H9 (cell line): ENCODE data around the gene PLEKHA5. TPM values are rescaled to one million over a fixed set of nuclear protein-coding genes. Genes with fewer than 3 reads are reported as not detected.

Source experiments
- DNase-seq: peaks from one replicate; pipeline ENCODE4 v3.0.0-alpha.2; 2017
- H2AFZ ChIP-seq: one replicate; pipeline ENCODE4 v1.6.1; 2013; ENCODE audit warnings: mild to moderate bottlenecking, low read length, control low read depth, moderate library complexity
- H2AK5ac ChIP-seq: 2 replicates; pipeline ENCODE4 v1.6.1; 2013; ENCODE audit warnings: low read length, control low read depth, mixed read lengths; ENCODE audit not compliant: insufficient read length
- H2BK120ac ChIP-seq: one replicate; pipeline ENCODE4 v1.6.1; 2013; ENCODE audit warnings: low read depth, mild to moderate bottlenecking, low read length, control low read depth, inconsistent platforms; ENCODE audit not compliant: poor library complexity, severe bottlenecking
- H2BK12ac ChIP-seq: 2 replicates; pipeline ENCODE4 v1.6.1; 2013; ENCODE audit warnings: low read length, control low read depth, mixed read lengths, low read depth; ENCODE audit not compliant: insufficient read length
- H2BK15ac ChIP-seq: 2 replicates; pipeline ENCODE4 v1.6.1; 2013; ENCODE audit warnings: low read depth, low read length, control low read depth
- H2BK20ac ChIP-seq: one replicate; pipeline ENCODE4 v1.6.1; 2013; ENCODE audit warnings: low read depth, mild to moderate bottlenecking, low read length, control low read depth, inconsistent platforms; ENCODE audit not compliant: poor library complexity, severe bottlenecking
- H2BK5ac ChIP-seq: 2 replicates; pipeline ENCODE4 v1.6.1; 2013; ENCODE audit warnings: low read length, control low read depth, mixed read lengths; ENCODE audit not compliant: insufficient read length
- H3K14ac ChIP-seq: 2 replicates; pipeline ENCODE4 v1.6.1; 2013; ENCODE audit warnings: low read length, control low read depth; ENCODE audit not compliant: insufficient read depth
- H3K18ac ChIP-seq: 2 replicates; pipeline ENCODE4 v1.6.1; 2013; ENCODE audit warnings: low read depth, mild to moderate bottlenecking, mixed read lengths, low read length, control low read depth; ENCODE audit not compliant: insufficient read length
- H3K23ac ChIP-seq: 2 replicates; pipeline ENCODE4 v1.6.1; 2013; ENCODE audit warnings: low read length, control low read depth, mixed read lengths, low read depth; ENCODE audit not compliant: insufficient read length
- H3K23me2 ChIP-seq: 2 replicates; pipeline ENCODE4 v1.6.1; 2013; ENCODE audit warnings: low read depth, mild to moderate bottlenecking, mixed read lengths, low read length, control low read depth; ENCODE audit not compliant: insufficient read length, poor library complexity, severe bottlenecking
- H3K27ac ChIP-seq: 2 replicates; pipeline ENCODE4 v1.5.1; 2013; ENCODE audit warnings: low read length, control low read depth, mixed read lengths, low read depth; ENCODE audit not compliant: insufficient read length
- H3K27me3 ChIP-seq: 2 replicates; pipeline ENCODE4 v1.6.1; 2013; ENCODE audit warnings: low read length, control low read depth, inconsistent platforms; ENCODE audit not compliant: insufficient read depth
- H3K4ac ChIP-seq: 2 replicates; pipeline ENCODE4 v1.6.1; 2013; ENCODE audit warnings: low read depth, mild to moderate bottlenecking, control low read depth, inconsistent platforms, low read length, moderate library complexity
- H3K4me1 ChIP-seq: 2 replicates; pipeline ENCODE4 v1.6.1; 2013; ENCODE audit warnings: low read length, control low read depth, inconsistent platforms; ENCODE audit not compliant: insufficient read depth
- H3K4me2 ChIP-seq: 2 replicates; pipeline ENCODE4 v1.6.1; 2013; ENCODE audit warnings: low read length, control low read depth, mixed read lengths; ENCODE audit not compliant: insufficient read length, insufficient read depth
- H3K56ac ChIP-seq: 2 replicates; pipeline ENCODE4 v1.6.1; 2013; ENCODE audit warnings: low read depth, mild to moderate bottlenecking, mixed read lengths, low read length, control low read depth; ENCODE audit not compliant: insufficient read length
- H3K79me1 ChIP-seq: 2 replicates; pipeline ENCODE4 v1.6.1; 2013; ENCODE audit warnings: low read depth, mild to moderate bottlenecking, moderate library complexity, low read length, control low read depth, inconsistent platforms; ENCODE audit not compliant: insufficient read depth, poor library complexity, severe bottlenecking
- H3K79me2 ChIP-seq: 2 replicates; pipeline ENCODE4 v1.6.1; 2013; ENCODE audit warnings: low read length, control low read depth, inconsistent platforms; ENCODE audit not compliant: insufficient read depth
- H3K9ac ChIP-seq: 2 replicates; pipeline ENCODE4 v1.6.1; 2013; ENCODE audit warnings: low read length, control low read depth, mixed read lengths; ENCODE audit not compliant: insufficient read length; ENCODE audit errors: extremely low read depth
- H3K9me3 ChIP-seq: one replicate; pipeline ENCODE4 v1.6.1; 2013; ENCODE audit warnings: low read depth, low read length, inconsistent platforms; ENCODE audit not compliant: control insufficient read depth
- H3T11ph ChIP-seq: one replicate; pipeline ENCODE4 v1.6.1; 2013; ENCODE audit warnings: mild to moderate bottlenecking, low read length, control low read depth, inconsistent platforms
- H4K20me1 ChIP-seq: one replicate; pipeline ENCODE4 v1.6.1; 2013; ENCODE audit not compliant: control insufficient read depth, insufficient read length, insufficient read depth
- H4K5ac ChIP-seq: 2 replicates; pipeline ENCODE4 v1.6.1; 2013; ENCODE audit warnings: low read depth, mild to moderate bottlenecking, mixed read lengths, low read length, control low read depth; ENCODE audit not compliant: insufficient read length
- H4K8ac ChIP-seq: replicated peaks from 2 replicates; pipeline ENCODE4 v1.6.1; 2013; ENCODE audit warnings: low read length, control low read depth, mixed read lengths, low read depth; ENCODE audit not compliant: insufficient read length
- H4K91ac ChIP-seq: 2 replicates; pipeline ENCODE4 v1.6.1; 2013; ENCODE audit warnings: low read depth, mild to moderate bottlenecking, moderate library complexity, mixed read lengths, low read length, control low read depth; ENCODE audit not compliant: insufficient read length
- H3K27ac Mint-ChIP-seq, 3 experiments: 2 replicates in 2 of 3; 3 replicates in 1 of 3; pipeline ENCODE4 v1.8.0; 2020 to 2021; ENCODE audit warnings: mixed read lengths in 3 of 3, mild to moderate bottlenecking in 1 of 3, moderate library complexity in 1 of 3
- H3K27me3 Mint-ChIP-seq: 2 replicates; pipeline ENCODE4 v1.8.0; 2021; ENCODE audit warnings: low read depth, mild to moderate bottlenecking, moderate library complexity, mixed read lengths
- H3K36me3 Mint-ChIP-seq, 3 experiments: 2 replicates in 2 of 3; 3 replicates in 1 of 3; pipeline ENCODE4 v1.8.0; 2020 to 2021; ENCODE audit warnings: low read depth in 3 of 3, mixed read lengths in 3 of 3; ENCODE audit not compliant: insufficient read depth in 1 of 3
- H3K4me1 Mint-ChIP-seq, 2 experiments: 2 replicates each; pipeline ENCODE4 v1.8.0; 2020; ENCODE audit warnings: mixed read lengths in 2 of 2
- H3K4me3 Mint-ChIP-seq, 2 experiments: 2 replicates in 1 of 2; 3 replicates in 1 of 2; pipeline ENCODE4 v1.8.0; 2020 to 2021; ENCODE audit warnings: mild to moderate bottlenecking in 2 of 2, mixed read lengths in 2 of 2, moderate library complexity in 1 of 2
- H3K9me3 Mint-ChIP-seq, 2 experiments: 2 replicates in 1 of 2; 3 replicates in 1 of 2; pipeline ENCODE4 v1.8.0; 2020; ENCODE audit warnings: mild to moderate bottlenecking in 2 of 2, mixed read lengths in 2 of 2, moderate library complexity in 1 of 2
- WGBS: extraction: QIAGEN DNeasy Blood & Tissue Kit; methylation state at CpG from one replicate; pipeline ENCODE4 v1.1.7; 2013; ENCODE audit warnings: missing lambda C conversion rate, low lambda C conversion rate, mixed read lengths; ENCODE audit not compliant: insufficient read length; ENCODE audit errors: extremely low coverage; 5-methylcytosine and 5-hydroxymethylcytosine counted together
- total RNA-seq: library from RNA; stranded (reverse); gene quantifications from 2 replicates; pipeline ENCODE4 v1.2.1, GENCODE V29; 2021
- TF ChIP-seq, protein P1 (sequence below): fragments of 200-600 bp; sonication (generic); conservative IDR thresholded peaks from 3 replicates; pipeline ENCODE4 v1.8.0; 2021; ENCODE audit warnings: antibody characterized with exemption, mild to moderate bottlenecking

Gene PLEKHA5
- total RNA-seq, 1 experiment from 2014 or later, result 86.7 TPM

DNA sequence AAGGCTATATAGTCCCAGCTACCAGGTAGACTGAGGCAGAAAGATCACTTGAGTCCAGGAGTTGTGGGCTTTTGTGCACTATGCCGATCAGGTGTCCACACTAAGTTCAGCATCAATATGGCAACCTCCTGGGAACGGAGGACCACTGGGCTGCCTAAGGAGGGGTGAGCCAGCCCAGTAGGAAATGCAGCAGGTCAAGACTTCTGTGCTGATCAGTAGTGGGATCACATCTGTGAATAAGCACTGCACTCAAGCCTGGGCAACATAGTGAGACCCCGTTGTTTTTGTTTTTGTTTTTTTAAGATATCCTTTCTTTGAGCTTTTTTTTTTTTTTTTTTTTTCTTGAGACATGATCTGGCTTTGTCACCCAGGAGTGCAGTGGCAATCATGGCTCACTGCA, 174.0 kb downstream of the PLEKHA5 start:
- Histone ChIP-seq H3K56ac (no peak overlapping the region), H2AFZ (no peak overlapping the region), H3K27ac (no peak overlapping the region), H2BK12ac (no peak overlapping the region), H3K79me1 (no peaks in the 10 kb centered on the region), H3K14ac (no peak overlapping the region), H2BK15ac (no peak overlapping the region), H3T11ph (no peak overlapping the region), H2BK20ac (no peak overlapping the region), H4K5ac (no peak overlapping the region), H3K79me2 (no peaks in the 10 kb centered on the region), H2BK5ac (no peak overlapping the region), H2AK5ac (no peak overlapping the region), H3K9ac (no peak overlapping the region), H3K4ac (no peak overlapping the region), H3K27me3 (no peaks in the 10 kb centered on the region), H3K18ac (no peak overlapping the region), H3K9me3 (no peaks in the 10 kb centered on the region), H2BK120ac (no peak overlapping the region), H3K4me1 (peaks cover 2% of the 10 kb centered on the region; the same call in 1 of the 2 replicates), H3K23me2 (no peaks in the 10 kb centered on the region), H4K91ac (no peak overlapping the region), H3K4me2 (no peak overlapping the region), H3K23ac (no peak overlapping the region), H4K8ac (no peak overlapping the region), H4K20me1 (no peaks in the 10 kb centered on the region)
- Mint-ChIP-seq H3K27ac (0 out of 7 replicates have a peak overlapping the region, but pooled peaks of 1 of the 3 experiments have one; percentile 6), H3K4me1 (peaks cover 2 to 10% of the 10 kb centered on the region in 2 experiments; a peak in 3 of 4 replicates), H3K27me3 (no peaks in the 10 kb centered on the region), H3K4me3 (no peak overlapping the region), H3K36me3 (peaks cover 14 to 62% (median 32%) of the 10 kb centered on the region in 3 experiments; a peak in 6 of 7 replicates), H3K9me3 (peaks cover 0 to 8% of the 10 kb centered on the region in 2 experiments; a peak in 1 of 5 replicates)
- DNase-seq, result no peak
- WGBS, result no CpG with 5 or more reads among the region's 3 CpGs
- TF ChIP-seq, protein P1, sequence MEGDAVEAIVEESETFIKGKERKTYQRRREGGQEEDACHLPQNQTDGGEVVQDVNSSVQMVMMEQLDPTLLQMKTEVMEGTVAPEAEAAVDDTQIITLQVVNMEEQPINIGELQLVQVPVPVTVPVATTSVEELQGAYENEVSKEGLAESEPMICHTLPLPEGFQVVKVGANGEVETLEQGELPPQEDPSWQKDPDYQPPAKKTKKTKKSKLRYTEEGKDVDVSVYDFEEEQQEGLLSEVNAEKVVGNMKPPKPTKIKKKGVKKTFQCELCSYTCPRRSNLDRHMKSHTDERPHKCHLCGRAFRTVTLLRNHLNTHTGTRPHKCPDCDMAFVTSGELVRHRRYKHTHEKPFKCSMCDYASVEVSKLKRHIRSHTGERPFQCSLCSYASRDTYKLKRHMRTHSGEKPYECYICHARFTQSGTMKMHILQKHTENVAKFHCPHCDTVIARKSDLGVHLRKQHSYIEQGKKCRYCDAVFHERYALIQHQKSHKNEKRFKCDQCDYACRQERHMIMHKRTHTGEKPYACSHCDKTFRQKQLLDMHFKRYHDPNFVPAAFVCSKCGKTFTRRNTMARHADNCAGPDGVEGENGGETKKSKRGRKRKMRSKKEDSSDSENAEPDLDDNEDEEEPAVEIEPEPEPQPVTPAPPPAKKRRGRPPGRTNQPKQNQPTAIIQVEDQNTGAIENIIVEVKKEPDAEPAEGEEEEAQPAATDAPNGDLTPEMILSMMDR, result no peak
